Subcutaneous abdominal adipose tissue (tissue), 5 donors: ENCODE measurements around the gene C16orf78.

Source experiments
- H3K27ac ChIP-seq: one replicate; pipeline ENCODE4 v1.7.0; 2013; ENCODE audit warnings: low read depth, mild to moderate bottlenecking, inconsistent platforms, low read length, moderate library complexity
- H3K27me3 ChIP-seq, 5 donors: one replicate each; pipeline ENCODE4 v1.7.0; 2013; ENCODE audit warnings: low read length in 5 of 5, inconsistent platforms in 1 of 5; ENCODE audit not compliant: control insufficient read depth in 5 of 5, insufficient read depth in 4 of 5
- H3K36me3 ChIP-seq, 5 donors: one replicate each; pipeline ENCODE4 v1.7.0; 2013; ENCODE audit warnings: low read length in 5 of 5; ENCODE audit not compliant: control insufficient read depth in 5 of 5, insufficient read depth in 5 of 5
- H3K4me1 ChIP-seq, 5 donors: one replicate each; pipeline ENCODE4 v1.7.0; 2013; ENCODE audit warnings: low read length in 5 of 5, mild to moderate bottlenecking in 3 of 5, moderate library complexity in 1 of 5; ENCODE audit not compliant: control insufficient read depth in 5 of 5, insufficient read depth in 5 of 5
- H3K4me3 ChIP-seq, 5 donors: one replicate each; pipeline ENCODE4 v1.7.0; 2013; ENCODE audit warnings: low read length in 5 of 5, low read depth in 1 of 5
- H3K9ac ChIP-seq, 5 donors: one replicate each; pipeline ENCODE4 v1.7.0; 2013; ENCODE audit warnings: low read length in 5 of 5, mild to moderate bottlenecking in 4 of 5, moderate library complexity in 3 of 5
- H3K9me3 ChIP-seq, 5 donors: one replicate each; pipeline ENCODE4 v1.7.0; 2013; ENCODE audit warnings: low read length in 5 of 5; ENCODE audit not compliant: control insufficient read depth in 5 of 5
- donor health status: healthy.
- donor health status: healthy.
- donor health status: healthy.
- donor health status: healthy.
- donor health status: healthy.

The C16orf78 gene, protein sequence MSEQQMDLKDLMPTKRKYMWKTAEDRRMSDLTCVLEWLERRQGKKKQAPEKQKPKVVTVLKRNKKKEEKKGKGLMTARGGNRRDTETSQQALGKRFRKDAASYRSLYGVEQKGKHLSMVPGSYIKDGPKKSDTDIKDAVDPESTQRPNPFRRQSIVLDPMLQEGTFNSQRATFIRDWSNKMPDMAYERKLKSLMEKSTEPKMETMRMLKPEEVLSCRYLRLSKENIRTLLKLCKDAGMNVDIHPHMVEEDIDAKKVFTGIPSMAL

DNA sequence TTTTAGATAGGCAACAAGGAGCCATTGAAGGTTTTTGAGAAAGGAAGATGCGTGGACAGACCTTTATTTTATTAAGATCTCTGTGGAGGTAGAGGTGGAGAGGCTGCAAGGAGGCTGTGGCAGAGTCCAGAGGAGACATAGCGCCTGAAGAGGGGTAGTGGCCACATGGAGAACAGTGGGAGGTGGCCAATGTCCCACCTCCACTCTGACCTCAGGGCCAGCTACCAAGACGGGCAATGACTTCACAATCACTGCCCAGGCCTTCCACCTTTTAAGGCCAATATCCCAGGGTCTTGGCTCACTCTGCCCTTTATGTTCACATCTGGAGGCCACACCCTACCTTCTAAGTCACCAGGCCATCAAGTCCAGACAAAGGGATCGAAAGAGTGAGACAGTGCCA is at the start of gene C16orf78:
C16orf78 (plus strand) TSS at position 301 of the 400 bp plus-strand sequence. CDS start 136 bp downstream, outside the sequence.
- Histone ChIP-seq H3K9ac (no peak within 1 kb of the TSS), H3K4me1 (peaks cover 3 to 22% (median 12%) of the 10 kb centered on the region in 5 donors), H3K36me3 (no peaks in the 10 kb centered on the region), H3K9me3 (no peaks in the 10 kb centered on the region), H3K27me3 (peaks cover 0 to 3% (median 0%) of the 10 kb centered on the region in 5 donors), H3K4me3 (no peak within 1 kb of the TSS), H3K27ac (no peak within 1 kb of the TSS)

DNA sequence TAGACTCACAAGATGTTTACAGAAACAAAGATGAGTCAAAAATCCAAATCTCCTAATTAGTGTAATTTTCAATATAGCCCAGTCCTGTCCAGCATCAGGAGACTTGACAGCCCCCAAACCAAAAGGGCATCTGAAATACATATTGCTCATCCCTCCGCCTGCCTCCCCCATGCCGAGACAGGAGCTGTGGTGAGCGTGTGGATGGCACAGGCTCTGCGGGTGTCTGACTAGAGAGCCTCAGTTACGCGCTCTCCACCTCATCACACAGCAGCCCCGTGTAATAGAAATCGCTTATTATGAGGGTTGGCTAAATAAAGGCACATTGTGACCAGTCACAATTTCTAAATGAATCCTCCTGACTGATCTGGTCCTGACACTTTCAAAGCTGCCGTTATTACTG is 48.9 kb upstream of the C16orf78 start:
- H3K9me3 ChIP-seq = peaks cover 0 to 4% (median 2%) of the 10 kb centered on the region in 5 donors
- no peak overlapping the region for H3K27ac ChIP-seq
- no peak overlapping the region for H3K9ac ChIP-seq
- H3K4me1 ChIP-seq = no peaks in the 10 kb centered on the region
- H3K27me3 ChIP-seq = peaks cover 0 to 3% (median 0%) of the 10 kb centered on the region in 5 donors
- H3K36me3 ChIP-seq = no peaks in the 10 kb centered on the region
- H3K4me3 ChIP-seq = no peak overlapping the region

DNA sequence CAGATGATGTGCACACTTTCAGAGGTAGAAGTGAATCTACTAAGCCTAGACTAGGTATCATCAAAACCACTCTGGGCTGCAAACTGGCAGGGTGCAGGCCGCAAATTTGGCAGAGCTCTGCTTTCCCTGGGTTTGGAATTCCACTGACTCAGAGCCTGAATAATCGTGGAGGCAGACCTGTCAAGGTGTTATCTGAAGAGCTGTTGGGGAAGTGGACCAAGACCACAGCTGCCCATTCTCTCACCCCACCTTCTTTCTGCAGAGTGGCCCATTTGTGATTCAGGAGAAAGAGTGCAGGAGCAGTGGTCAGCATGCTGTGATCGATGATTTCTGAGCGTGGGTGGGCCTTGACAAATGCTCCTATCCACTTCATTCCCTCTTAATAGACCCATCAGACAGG is 46.1 kb upstream of the C16orf78 start:
- H3K9me3 ChIP-seq = no peaks in the 10 kb centered on the region
- no peak overlapping the region for H3K27ac ChIP-seq
- peaks cover 0 to 3% (median 0%) of the 10 kb centered on the region in 5 donors for H3K27me3 ChIP-seq
- no peaks in the 10 kb centered on the region for H3K36me3 ChIP-seq
- H3K9ac ChIP-seq = no peak overlapping the region
- H3K4me3 ChIP-seq = no peak overlapping the region
- H3K4me1 ChIP-seq = no peaks in the 10 kb centered on the region

DNA sequence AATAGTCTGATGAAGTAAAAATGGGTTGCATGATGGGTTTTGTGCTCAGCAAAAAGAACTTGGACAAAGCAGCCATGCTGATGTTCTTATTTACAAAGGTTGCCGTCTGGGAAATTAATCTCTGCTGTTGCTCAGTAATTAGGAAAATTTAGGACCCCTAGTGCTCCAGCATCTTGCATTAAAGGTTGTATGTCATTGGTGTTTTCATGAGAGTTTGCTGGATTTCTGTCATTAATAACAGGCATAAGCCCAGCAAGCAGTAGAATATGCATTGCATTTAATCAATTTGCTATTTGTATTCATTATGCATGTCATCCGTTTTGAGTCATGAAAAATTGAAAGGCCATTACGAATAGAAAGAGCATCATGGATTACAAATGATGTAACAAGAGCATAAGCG is 45.3 kb upstream of the C16orf78 start:
- Histone ChIP-seq H3K4me1 (no peaks in the 10 kb centered on the region), H3K9ac (no peak overlapping the region), H3K9me3 (no peaks in the 10 kb centered on the region), H3K4me3 (no peak overlapping the region), H3K27me3 (peaks cover 0 to 3% (median under 1%) of the 10 kb centered on the region in 5 donors), H3K36me3 (no peaks in the 10 kb centered on the region), H3K27ac (no peak overlapping the region)

DNA sequence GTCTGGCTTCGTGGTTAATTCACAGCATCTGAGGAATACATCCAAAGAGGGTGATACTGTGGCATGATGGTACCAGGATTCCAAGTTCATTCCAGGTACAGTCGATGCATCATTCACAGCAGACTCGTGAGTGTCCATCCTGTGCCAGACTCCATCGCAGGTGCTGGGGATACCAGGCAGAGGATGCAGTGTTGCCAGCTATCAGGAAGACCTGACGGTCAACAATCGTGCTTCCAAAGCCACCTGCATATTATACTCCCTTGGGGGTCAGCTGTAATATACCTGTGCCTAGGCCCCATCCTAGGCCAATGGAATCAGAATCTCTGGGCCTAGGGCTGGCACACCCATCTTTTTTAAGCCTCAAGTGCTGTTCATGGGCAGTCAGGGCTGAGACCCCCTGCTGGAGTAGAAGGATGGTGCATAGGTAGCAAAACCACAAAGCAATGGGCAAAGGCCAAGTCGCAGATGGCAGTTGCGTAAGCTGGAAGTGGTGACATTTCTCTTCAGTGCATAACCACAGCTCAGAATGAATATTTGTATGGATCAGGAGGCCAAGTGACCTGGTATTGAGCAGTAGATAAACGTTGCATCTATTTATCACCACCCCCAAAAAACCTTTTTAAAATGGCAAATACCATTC is 42.9 kb upstream of the C16orf78 start:
- no peak overlapping the region for H3K9ac ChIP-seq
- H3K4me1 ChIP-seq = no peaks in the 10 kb centered on the region
- H3K4me3 ChIP-seq = no peak overlapping the region
- no peak overlapping the region for H3K27ac ChIP-seq
- H3K9me3 ChIP-seq = no peaks in the 10 kb centered on the region
- H3K36me3 ChIP-seq = no peaks in the 10 kb centered on the region
- H3K27me3 ChIP-seq = peaks cover 0 to 3% (median under 1%) of the 10 kb centered on the region in 5 donors

DNA sequence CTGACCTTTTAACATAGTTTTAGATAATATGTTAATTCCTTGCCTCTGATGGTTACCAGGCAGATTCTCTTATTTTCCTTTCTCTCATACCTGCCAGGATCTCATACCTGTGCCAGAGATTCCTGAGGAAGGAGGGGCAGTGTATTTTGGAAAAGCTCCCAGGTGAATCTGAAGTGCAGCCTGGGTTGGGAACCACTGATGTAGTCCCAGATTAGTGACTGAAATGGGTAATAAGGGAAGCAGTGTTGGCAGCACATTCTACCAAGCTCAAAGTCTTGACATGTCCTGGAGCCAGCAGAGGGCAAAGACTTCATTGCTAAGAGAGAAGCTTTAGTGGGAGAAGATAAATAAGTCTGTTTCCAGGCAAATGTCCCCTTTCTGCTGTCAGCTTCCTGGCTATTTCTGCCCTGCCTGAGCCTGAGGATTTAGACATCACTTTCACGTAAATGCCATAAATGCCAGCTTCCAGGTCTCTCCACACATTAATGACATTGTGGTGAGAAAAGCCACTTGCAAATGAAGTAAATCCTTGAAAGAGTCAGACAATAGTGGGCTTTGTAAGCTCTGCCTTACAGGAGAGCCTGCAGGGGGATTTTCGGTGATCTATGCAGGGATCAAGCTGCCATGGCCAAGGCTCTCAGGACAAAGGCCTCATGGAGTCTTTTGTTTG is 40.9 kb upstream of the C16orf78 start:
- Histone ChIP-seq H3K4me1 (no peaks in the 10 kb centered on the region), H3K36me3 (no peaks in the 10 kb centered on the region), H3K27me3 (peaks cover 0 to 9% (median 3%) of the 10 kb centered on the region in 5 donors), H3K4me3 (no peak overlapping the region), H3K9ac (no peak overlapping the region), H3K9me3 (no peaks in the 10 kb centered on the region), H3K27ac (no peak overlapping the region)

DNA sequence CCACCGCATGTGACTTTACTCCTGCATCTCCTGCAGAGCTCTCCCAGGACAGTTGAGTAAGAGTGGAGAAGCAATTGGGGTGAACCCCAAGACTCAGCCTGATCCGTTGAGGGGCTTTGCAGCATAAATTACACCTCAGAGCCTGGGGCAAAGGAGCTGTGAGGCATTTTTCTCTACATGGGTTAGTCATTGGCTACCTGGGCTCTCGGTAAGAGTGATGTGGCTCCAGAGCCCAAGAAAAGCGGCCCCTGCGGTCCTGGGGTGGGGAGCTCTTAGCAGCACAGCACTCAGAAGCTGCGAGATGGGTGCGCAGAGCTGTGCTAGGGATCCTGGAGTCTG is 40.4 kb upstream of the C16orf78 start:
- no peak overlapping the region for H3K9ac ChIP-seq
- no peak overlapping the region for H3K27ac ChIP-seq
- H3K9me3 ChIP-seq = no peaks in the 10 kb centered on the region
- H3K36me3 ChIP-seq = no peaks in the 10 kb centered on the region
- H3K4me1 ChIP-seq = no peaks in the 10 kb centered on the region
- H3K4me3 ChIP-seq = no peak overlapping the region
- peaks cover 5 to 13% (median 7%) of the 10 kb centered on the region in 5 donors for H3K27me3 ChIP-seq

DNA sequence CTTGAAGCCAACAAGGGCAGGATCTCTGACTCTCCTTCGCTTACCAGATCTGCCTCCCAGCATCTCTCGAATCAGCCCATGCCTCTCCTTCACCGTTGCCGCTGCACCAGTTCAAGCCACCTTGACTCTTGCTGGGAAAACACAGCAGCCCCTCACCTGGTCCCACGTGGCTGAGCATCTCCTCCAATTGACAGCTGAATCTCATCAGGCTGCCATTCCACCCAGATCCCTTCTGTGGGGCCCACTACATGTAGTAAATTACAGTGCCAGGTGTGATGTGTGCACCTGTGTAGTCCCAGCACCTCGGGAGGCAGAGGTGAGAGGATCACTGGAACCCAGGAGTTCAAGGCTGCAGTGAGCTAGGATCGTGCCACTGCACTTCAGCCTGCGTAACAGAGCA is 37.8 kb upstream of the C16orf78 start:
- no peaks in the 10 kb centered on the region for H3K9me3 ChIP-seq
- H3K36me3 ChIP-seq = no peaks in the 10 kb centered on the region
- peaks cover 5 to 21% (median 13%) of the 10 kb centered on the region in 5 donors for H3K27me3 ChIP-seq
- H3K4me1 ChIP-seq = no peaks in the 10 kb centered on the region
- H3K4me3 ChIP-seq = no peak overlapping the region
- H3K9ac ChIP-seq = no peak overlapping the region
- no peak overlapping the region for H3K27ac ChIP-seq

DNA sequence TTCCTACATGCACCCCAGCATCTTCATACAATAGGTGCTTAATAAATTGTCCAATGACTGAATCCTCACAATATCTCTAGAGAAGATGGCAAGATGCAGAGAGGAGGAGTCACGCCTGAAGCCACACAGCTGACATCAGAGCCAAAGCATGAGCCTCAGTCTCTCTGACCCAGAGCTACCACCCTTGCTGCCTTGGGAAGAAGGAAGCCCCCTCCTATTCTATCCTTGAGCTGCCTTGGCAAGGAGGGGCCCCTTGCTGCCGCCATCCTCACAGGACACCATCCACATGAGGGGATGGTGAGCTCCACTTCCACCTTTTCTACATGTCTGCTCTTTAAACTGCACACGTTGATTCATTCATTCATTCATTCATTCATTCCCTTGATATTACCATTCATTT is 37.0 kb upstream of the C16orf78 start:
- no peak overlapping the region for H3K27ac ChIP-seq
- no peaks in the 10 kb centered on the region for H3K9me3 ChIP-seq
- no peak overlapping the region for H3K4me3 ChIP-seq
- H3K4me1 ChIP-seq = no peaks in the 10 kb centered on the region
- no peak overlapping the region for H3K9ac ChIP-seq
- peaks cover 5 to 21% (median 16%) of the 10 kb centered on the region in 5 donors for H3K27me3 ChIP-seq
- no peaks in the 10 kb centered on the region for H3K36me3 ChIP-seq

DNA sequence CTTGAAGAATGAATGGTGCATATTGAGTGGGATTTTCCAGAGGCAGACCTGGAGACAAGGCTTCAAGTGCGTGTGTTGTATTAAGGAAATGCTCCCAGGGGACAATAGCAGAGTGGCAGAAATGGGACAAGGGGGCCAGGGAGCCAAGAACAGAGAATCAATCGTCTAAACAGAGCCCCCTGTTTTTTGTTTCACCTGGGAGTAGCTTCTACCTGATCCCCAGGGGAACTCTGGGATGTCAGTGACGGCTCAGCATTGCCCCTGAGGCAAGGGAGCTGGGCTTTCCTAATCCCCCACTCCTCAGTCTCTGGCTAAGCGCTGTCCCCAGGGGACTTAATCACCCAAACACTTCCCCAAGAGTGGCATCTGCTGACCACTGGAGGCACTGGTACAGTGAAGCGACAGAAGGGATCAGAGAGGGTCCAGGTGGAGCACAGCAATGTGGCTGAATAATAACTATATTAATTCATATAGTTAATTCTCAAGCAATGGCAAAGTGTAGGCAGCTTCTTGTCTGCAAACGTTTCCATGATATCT is 35.7 kb upstream of the C16orf78 start:
- no peak overlapping the region for H3K4me3 ChIP-seq
- no peak overlapping the region for H3K27ac ChIP-seq
- no peaks in the 10 kb centered on the region for H3K4me1 ChIP-seq
- H3K27me3 ChIP-seq = peaks cover 5 to 21% (median 16%) of the 10 kb centered on the region in 5 donors
- no peaks in the 10 kb centered on the region for H3K36me3 ChIP-seq
- no peaks in the 10 kb centered on the region for H3K9me3 ChIP-seq
- no peak overlapping the region for H3K9ac ChIP-seq
